ENCODE measurements around the gene HSF4. TPM values are rescaled to one million over a fixed set of nuclear protein-coding genes. Genes with fewer than 3 reads are reported as not detected.

HSF4 gene
- total RNA-seq, 1 donor, result 2.7 TPM

Other genes with a start within 250 kb of the HSF4 start
- not detected for gene CDH16, start 245.9 kb upstream of the HSF4 start, total RNA-seq
- gene RRAD, start 239.2 kb upstream of the HSF4 start, total RNA-seq, result 1.3 TPM
- 21.2 TPM for gene CIAO2B, start 230.3 kb upstream of the HSF4 start, total RNA-seq
- 23.8 TPM for gene CES2, start 229.2 kb upstream of the HSF4 start, total RNA-seq
- 0.63 TPM for gene CES3, start 203.5 kb upstream of the HSF4 start, total RNA-seq
- 5.6 TPM for gene CES4A, start 176.2 kb upstream of the HSF4 start, total RNA-seq
- 80.5 TPM for gene CBFB, start 135.6 kb upstream of the HSF4 start, total RNA-seq
- gene PHAF1, start 54.8 kb upstream of the HSF4 start, total RNA-seq, result 32.5 TPM
- gene B3GNT9, start 13.7 kb upstream of the HSF4 start, total RNA-seq, result 2.0 TPM
- gene TRADD, start 4.8 kb upstream of the HSF4 start, total RNA-seq, result 18.4 TPM
- 8.5 TPM for gene FBXL8, start 4.8 kb upstream of the HSF4 start, total RNA-seq
- gene NOL3, start 5.8 kb downstream of the HSF4 start, total RNA-seq, result 0.73 TPM
- 3.5 TPM for gene MATCAP1, start 19.2 kb downstream of the HSF4 start, total RNA-seq
- gene EXOC3L1, start 25.4 kb downstream of the HSF4 start, total RNA-seq, result 0.42 TPM
- gene E2F4, start 27.4 kb downstream of the HSF4 start, total RNA-seq, result 53.3 TPM
- gene ELMO3, start 34.4 kb downstream of the HSF4 start, total RNA-seq, result 0.31 TPM
- gene TMEM208, start 62.4 kb downstream of the HSF4 start, total RNA-seq, result 17.3 TPM
- gene FHOD1, start 82.7 kb downstream of the HSF4 start, total RNA-seq, result 16.5 TPM
- gene SLC9A5, start 84.2 kb downstream of the HSF4 start, total RNA-seq, result 0.63 TPM
- gene PLEKHG4, start 114.8 kb downstream of the HSF4 start, total RNA-seq, result 4.0 TPM
- under 0.01 TPM for gene KCTD19, start 162.0 kb downstream of the HSF4 start, total RNA-seq
- gene LRRC36, start 162.1 kb downstream of the HSF4 start, total RNA-seq, result 0.31 TPM
- gene TPPP3, start 228.8 kb downstream of the HSF4 start, total RNA-seq, result 5.6 TPM

Data from mononuclear cell (primary cell).